Smooth muscle cell (in vitro differentiated cells): ENCODE results near the gene CD40LG. TPM values are rescaled to one million over a fixed set of nuclear protein-coding genes. Genes with fewer than 3 reads are reported as not detected.
A peak's percentile ranks its signal among the peaks of the same experiment; 100 is the strongest.

Experiments
- DNase-seq: peaks from one replicate; lab custom pipeline; 2025; ENCODE audit not compliant: unreplicated experiment; lab: John Stamatoyannopoulos, UW
- H2AFZ ChIP-seq: fragments of 200-600 bp; sonication (generic); 2 replicates; pipeline ENCODE4 v1.6.0; 2016; ENCODE audit warnings: antibody characterized with exemption, low read depth, mild to moderate bottlenecking
- H3F3A ChIP-seq: fragments of 200-600 bp; sonication (generic); 2 replicates; pipeline ENCODE4 v1.6.0; 2017; ENCODE audit warnings: antibody characterized with exemption, low read depth
- H3K27ac ChIP-seq: fragments of 200-600 bp; sonication (generic); 2 replicates; pipeline ENCODE4 v1.5.1; 2016; ENCODE audit warnings: low read depth, mild to moderate bottlenecking
- H3K27me3 ChIP-seq: fragments of 200-600 bp; sonication (generic); 2 replicates; pipeline ENCODE4 v1.6.1; 2016; ENCODE audit warnings: low read depth, mild to moderate bottlenecking
- H3K36me3 ChIP-seq: fragments of 200-600 bp; sonication (generic); 2 replicates; pipeline ENCODE4 v1.5.1; 2016; ENCODE audit warnings: low read depth
- H3K4me1 ChIP-seq: fragments of 200-600 bp; sonication (generic); 2 replicates; pipeline ENCODE4 v1.5.1; 2016; ENCODE audit warnings: low read depth
- H3K4me2 ChIP-seq: fragments of 200-600 bp; sonication (generic); 2 replicates; pipeline ENCODE4 v1.6.0; 2016; ENCODE audit warnings: mild to moderate bottlenecking
- H3K4me3 ChIP-seq: fragments of 200-600 bp; sonication (generic); 2 replicates; pipeline ENCODE4 v1.5.1; 2016; ENCODE audit warnings: mild to moderate bottlenecking
- H3K79me2 ChIP-seq: fragments of 200-600 bp; sonication (generic); 2 replicates; pipeline ENCODE4 v1.6.0; 2016; ENCODE audit warnings: low read depth, mild to moderate bottlenecking
- H3K9ac ChIP-seq: fragments of 200-600 bp; sonication (generic); 2 replicates; pipeline ENCODE4 v1.6.0; 2016; ENCODE audit warnings: low read depth
- H3K9me3 ChIP-seq: fragments of 200-600 bp; sonication (generic); replicated peaks from 2 replicates; pipeline ENCODE4 v1.5.1; 2016; ENCODE audit warnings: low read depth
- H4K20me1 ChIP-seq: fragments of 200-600 bp; sonication (generic); 2 replicates; pipeline ENCODE4 v1.6.0; 2016; ENCODE audit warnings: low read depth
- WGBS: methylation state at CpG from one replicate; pipeline ENCODE4 v1.1.7; 2016; ENCODE audit warnings: low lambda C conversion rate; 5-methylcytosine and 5-hydroxymethylcytosine counted together
- polyA plus RNA-seq: library from polyadenylated mRNA; unstranded; fragments of >200 nt; fragmentation: Nextera tagmentation; extraction: Ambion mirVana; gene quantifications from 2 replicates; pipeline ENCODE4 v1.2.1, GENCODE V29; 2016
- total RNA-seq: library from RNA; depleted of rRNA; stranded (reverse); fragments of >200 nt; gene quantifications from 2 replicates; pipeline ENCODE4 v1.2.3, GENCODE V29; 2014
- TF ChIP-seq, protein P1 (sequence below): fragments of 200-600 bp; sonication (generic); IDR thresholded peaks from 2 replicates; pipeline ENCODE4 v1.5.1; 2017; ENCODE audit warnings: borderline replicate concordance, mild to moderate bottlenecking, antibody characterized with exemption; ENCODE audit not compliant: insufficient read depth, poor library complexity, severe bottlenecking

Gene CD40LG
- total and polyA plus RNA-seq, 2 experiments from 2014 or later = not detected

DNA sequence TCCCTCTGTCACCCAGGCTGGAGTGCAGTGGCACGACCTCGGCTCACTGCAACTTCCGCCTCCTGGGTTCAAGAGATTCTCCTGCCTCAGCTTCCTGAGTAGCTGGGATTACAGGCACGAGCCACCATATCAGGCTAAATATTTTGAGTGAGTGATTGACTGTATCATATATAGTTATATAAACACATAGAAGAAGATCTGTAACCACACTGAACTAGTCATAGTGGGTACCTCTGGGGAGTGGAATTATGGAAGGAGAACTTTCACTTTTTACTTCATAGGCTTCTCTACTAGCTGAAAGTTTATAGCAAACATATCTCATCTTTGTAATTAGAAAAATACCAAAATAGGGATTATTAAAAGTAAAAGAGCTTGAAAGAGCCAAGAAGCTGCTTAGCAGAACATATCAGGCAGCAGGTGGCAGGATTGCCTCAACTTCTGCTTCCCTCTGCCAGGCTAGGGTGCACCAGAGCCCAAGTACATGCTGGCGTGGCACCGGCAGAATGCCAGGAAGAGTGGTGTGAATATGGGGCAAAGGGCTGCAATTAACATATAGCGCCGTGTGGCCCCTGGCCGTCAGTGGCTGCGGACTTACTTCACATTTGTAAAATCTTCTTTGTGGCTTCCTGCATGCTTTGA lies 39.5 kb upstream of the CD40LG start:
- DNase-seq = no peak
- TF ChIP-seq, protein P1, sequence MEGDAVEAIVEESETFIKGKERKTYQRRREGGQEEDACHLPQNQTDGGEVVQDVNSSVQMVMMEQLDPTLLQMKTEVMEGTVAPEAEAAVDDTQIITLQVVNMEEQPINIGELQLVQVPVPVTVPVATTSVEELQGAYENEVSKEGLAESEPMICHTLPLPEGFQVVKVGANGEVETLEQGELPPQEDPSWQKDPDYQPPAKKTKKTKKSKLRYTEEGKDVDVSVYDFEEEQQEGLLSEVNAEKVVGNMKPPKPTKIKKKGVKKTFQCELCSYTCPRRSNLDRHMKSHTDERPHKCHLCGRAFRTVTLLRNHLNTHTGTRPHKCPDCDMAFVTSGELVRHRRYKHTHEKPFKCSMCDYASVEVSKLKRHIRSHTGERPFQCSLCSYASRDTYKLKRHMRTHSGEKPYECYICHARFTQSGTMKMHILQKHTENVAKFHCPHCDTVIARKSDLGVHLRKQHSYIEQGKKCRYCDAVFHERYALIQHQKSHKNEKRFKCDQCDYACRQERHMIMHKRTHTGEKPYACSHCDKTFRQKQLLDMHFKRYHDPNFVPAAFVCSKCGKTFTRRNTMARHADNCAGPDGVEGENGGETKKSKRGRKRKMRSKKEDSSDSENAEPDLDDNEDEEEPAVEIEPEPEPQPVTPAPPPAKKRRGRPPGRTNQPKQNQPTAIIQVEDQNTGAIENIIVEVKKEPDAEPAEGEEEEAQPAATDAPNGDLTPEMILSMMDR = peak; percentile 8
- Histone ChIP-seq H3K79me2 (no peaks in the 10 kb centered on the region), H3K36me3 (no peaks in the 10 kb centered on the region), H3F3A (no peaks in the 10 kb centered on the region), H3K27ac (no peak overlapping the region), H3K4me1 (no peaks in the 10 kb centered on the region), H4K20me1 (no peaks in the 10 kb centered on the region), H3K27me3 (no peaks in the 10 kb centered on the region), H3K4me2 (no peak overlapping the region), H3K9ac (no peak overlapping the region), H2AFZ (no peak overlapping the region), H3K4me3 (no peak overlapping the region), H3K9me3 (no peaks in the 10 kb centered on the region)
- WGBS = 71% methylated on average over 10 of the region's 10 CpGs

DNA sequence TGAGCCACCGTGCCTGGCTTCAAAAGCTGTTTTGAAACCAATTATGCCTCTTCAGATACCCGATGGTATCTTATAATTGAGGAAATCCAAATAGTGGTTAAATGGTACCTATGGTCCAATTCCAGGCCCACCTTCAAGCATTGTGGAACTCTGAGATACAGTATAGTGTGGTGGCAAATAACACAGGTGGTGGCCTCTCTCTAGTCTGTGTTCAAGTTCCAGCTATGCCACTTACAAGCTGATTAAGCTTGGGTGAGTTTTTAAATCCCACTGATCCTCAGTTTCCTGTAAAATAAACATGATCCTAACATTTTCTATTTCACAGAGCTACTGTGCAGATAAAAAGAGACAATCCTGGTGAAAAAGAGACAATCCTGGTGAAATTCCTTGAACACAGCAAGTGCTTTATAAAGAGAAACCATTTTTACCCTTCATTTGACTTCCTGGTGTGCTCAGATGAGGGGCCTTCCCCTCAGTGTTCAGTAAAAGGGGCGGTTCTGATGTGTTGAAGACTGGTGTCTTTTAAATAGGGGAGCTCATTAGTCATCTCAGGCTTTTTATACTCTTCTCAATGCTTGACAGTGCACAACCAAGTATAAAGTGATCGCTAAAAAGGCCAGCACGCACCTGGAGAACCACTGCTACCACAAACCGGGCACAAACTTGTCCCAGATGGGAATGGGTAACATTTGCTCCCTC lies 30.8 kb upstream of the CD40LG start:
- Histone ChIP-seq H3K4me1 (no peaks in the 10 kb centered on the region), H3F3A (no peaks in the 10 kb centered on the region), H3K79me2 (no peaks in the 10 kb centered on the region), H3K4me2 (no peak overlapping the region), H3K27me3 (no peaks in the 10 kb centered on the region), H4K20me1 (no peaks in the 10 kb centered on the region), H3K36me3 (no peaks in the 10 kb centered on the region), H3K4me3 (no peak overlapping the region), H3K9me3 (no peaks in the 10 kb centered on the region), H3K27ac (no peak overlapping the region), H2AFZ (no peak overlapping the region), H3K9ac (no peak overlapping the region)
- TF ChIP-seq, protein P1 = no peak
- WGBS = 76% methylated on average over 6 of the region's 6 CpGs
- no peak for DNase-seq

DNA sequence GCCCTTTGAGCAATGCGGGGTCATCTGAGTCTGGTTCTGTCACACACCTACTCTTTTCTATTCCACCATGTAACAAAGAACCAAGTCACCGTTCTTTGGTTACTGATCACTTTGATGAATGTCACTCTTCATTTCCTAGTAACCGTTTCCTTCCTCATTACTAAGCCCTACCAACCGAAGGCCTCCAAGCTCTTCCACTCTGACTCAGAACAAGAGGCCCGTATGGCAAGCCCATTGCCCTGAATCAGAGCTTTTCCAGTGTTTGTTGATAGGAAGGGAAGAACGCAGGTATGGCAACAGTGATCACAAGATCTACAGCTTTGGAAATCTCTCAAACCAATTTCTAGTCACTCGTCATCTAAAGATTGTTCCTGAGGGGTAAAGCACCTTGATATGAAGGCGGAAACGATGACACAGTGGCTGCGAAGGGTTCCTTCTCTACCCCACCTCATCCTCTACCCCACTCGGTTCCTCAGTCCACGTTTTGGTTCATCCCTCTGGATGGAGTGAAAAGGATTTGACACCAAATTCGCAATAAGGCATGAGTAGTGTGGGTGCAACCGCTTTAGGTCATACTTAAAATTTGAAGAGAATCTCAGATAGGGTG lies 28.0 kb upstream of the CD40LG start:
- 79% methylated on average over 14 of the region's 14 CpGs for WGBS
- TF ChIP-seq, protein P1 = no peak
- Histone ChIP-seq H3K9me3 (no peaks in the 10 kb centered on the region), H3K36me3 (no peaks in the 10 kb centered on the region), H3K79me2 (no peaks in the 10 kb centered on the region), H4K20me1 (no peaks in the 10 kb centered on the region), H3K27ac (no peak overlapping the region), H3K4me3 (no peak overlapping the region), H3K9ac (no peak overlapping the region), H3K4me1 (no peaks in the 10 kb centered on the region), H3F3A (no peaks in the 10 kb centered on the region), H3K27me3 (no peaks in the 10 kb centered on the region), H3K4me2 (no peak overlapping the region), H2AFZ (no peak overlapping the region)
- DNase-seq = no peak
